GM12878 (cell line): ENCODE results near the gene MGAT4C. TPM values are rescaled to one million over a fixed set of nuclear protein-coding genes. Genes with fewer than 3 reads are reported as not detected.

Experiments used
- ATAC-seq: fragments of 200-7000 bp; cut with Tn5 transposase; 3 replicates; pipeline ENCODE4 v1.9.1; 2020; ENCODE audit warnings: mild to moderate bottlenecking, moderate library complexity
- BruUV-seq: library from RNA; stranded (reverse); fragments of 400-500 nt; replicated peaks from 2 replicates; lab custom pipeline; 2021; lab: Mats Ljungman, UMichigan
- CTCF ChIA-PET: fragments of 300-600 bp; sonication (Branson Sonifier 250); formaldehyde crosslinking; extraction: SDS; loops from one replicate; lab custom pipeline; 2021; ENCODE audit warnings: inconsistent platforms; lab: Yijun Ruan, JAX
- POLR2A ChIA-PET: fragments of 350-600 bp; formaldehyde crosslinking; extraction: SDS; loops from one replicate; lab custom pipeline; 2021; ENCODE audit warnings: inconsistent platforms; lab: Charles Lee
- RAD21 ChIA-PET: fragments of 300-600 bp; sonication (Branson Sonifier 250); formaldehyde crosslinking; loops from one replicate; lab custom pipeline; 2023; ENCODE audit warnings: antibody characterized with exemption; ENCODE audit not compliant: unreplicated experiment; lab: Charles Lee
- SMC1A ChIA-PET: fragments of 300-600 bp; sonication (Branson Sonifier 250); formaldehyde crosslinking; loops from one replicate; lab custom pipeline; 2023; ENCODE audit not compliant: unreplicated experiment, uncharacterized antibody; lab: Charles Lee
- DNase-seq: peaks from one replicate; pipeline ENCODE4 v3.0.0-alpha.2; 2011; ENCODE audit warnings: low read depth, low spot score
- FAIRE-seq: peaks from 3 replicates; lab custom pipeline; 2011; peaks lifted over from hg19 to GRCh38; lab: Jason Lieb, UNC
- H2AFZ ChIP-seq: 2 replicates; pipeline ENCODE4 v1.6.0; 2011; ENCODE audit warnings: low read depth, low read length, control low read depth; ENCODE audit not compliant: control insufficient read depth
- H3K27ac ChIP-seq: 2 replicates; pipeline ENCODE4 v1.5.1; 2011; ENCODE audit warnings: control low read depth; ENCODE audit not compliant: control insufficient read depth, insufficient read depth
- H3K27me3 ChIP-seq, 2 experiments: replicated peaks in 1 of 2; 2 replicates each; pipeline versions ENCODE4 v1.6.0 to v1.6.1; 2011; ENCODE audit warnings: low read length in 1 of 2; ENCODE audit not compliant: control insufficient read depth in 2 of 2, insufficient read depth in 2 of 2
- H3K36me3 ChIP-seq, 2 experiments: 2 replicates each; pipeline ENCODE4 v1.5.1; 2011; ENCODE audit warnings: low read length in 1 of 2; ENCODE audit not compliant: control insufficient read depth in 2 of 2, insufficient read depth in 2 of 2
- H3K4me1 ChIP-seq: 2 replicates; pipeline ENCODE4 v1.6.1; 2011; ENCODE audit warnings: mild to moderate bottlenecking, low read length, moderate library complexity, mixed read lengths; ENCODE audit not compliant: control insufficient read depth, insufficient read depth
- H3K4me2 ChIP-seq: 2 replicates; pipeline ENCODE4 v1.6.0; 2011; ENCODE audit warnings: control low read depth; ENCODE audit not compliant: control insufficient read depth, insufficient read depth
- H3K4me3 ChIP-seq: fragments of 200-600 bp; sonication (generic); 2 replicates; pipeline ENCODE4 v1.5.1; 2016
- H3K79me2 ChIP-seq: 2 replicates; pipeline ENCODE4 v1.6.0; 2011; ENCODE audit warnings: low read length; ENCODE audit not compliant: control insufficient read depth, insufficient read depth
- H3K9ac ChIP-seq: 2 replicates; pipeline ENCODE4 v1.8.0; 2011; ENCODE audit warnings: low read length, control low read depth, mixed read lengths; ENCODE audit not compliant: control insufficient read depth, insufficient read depth
- H3K9me3 ChIP-seq: replicated peaks from 3 replicates; pipeline ENCODE4 v1.5.1; 2011; ENCODE audit warnings: mild to moderate bottlenecking, low read length; ENCODE audit not compliant: control insufficient read depth, insufficient read depth
- H4K20me1 ChIP-seq: 2 replicates; pipeline ENCODE4 v1.6.0; 2011; ENCODE audit not compliant: control insufficient read depth, insufficient read depth
- ASH2L ChIP-seq: fragments of 300-600, 200-600 bp; sonication (generic); IDR thresholded peaks from 2 replicates; pipeline ENCODE4 v1.6.1; 2017; ENCODE audit warnings: low read depth, mild to moderate bottlenecking, borderline replicate concordance
- CBX5 ChIP-seq: sonication (generic); IDR thresholded peaks from 2 replicates; pipeline ENCODE4 v1.6.1; 2016; ENCODE audit warnings: low read depth, moderate library complexity, mild to moderate bottlenecking, inconsistent platforms
- CREM ChIP-seq: IDR thresholded peaks from 2 replicates; pipeline ENCODE4 v1.6.1; 2014; ENCODE audit warnings: antibody characterized with exemption, low read depth
- EED ChIP-seq: sonication (generic); IDR thresholded peaks from 2 replicates; pipeline ENCODE4 v1.6.1; 2016; ENCODE audit warnings: antibody characterized with exemption, low read depth
- EZH2 ChIP-seq: IDR thresholded peaks from 2 replicates; pipeline ENCODE4 v1.6.1; 2012; ENCODE audit warnings: low read depth, mild to moderate bottlenecking, control low read depth, inconsistent platforms, low read length, borderline replicate concordance; ENCODE audit not compliant: control insufficient read depth
- NFYB ChIP-seq: IDR thresholded peaks from 2 replicates; pipeline ENCODE4 v1.6.1; 2011; ENCODE audit warnings: low read depth, mild to moderate bottlenecking, low read length, improper control_type of control experiment, moderate library complexity; ENCODE audit not compliant: insufficient read depth
- PAX8 ChIP-seq: fragments of 450-650 bp; IDR thresholded peaks from 2 replicates; pipeline ENCODE4 v1.6.1; 2017; ENCODE audit warnings: mild to moderate bottlenecking, moderate library complexity
- RFX5 ChIP-seq: IDR thresholded peaks from 2 replicates; pipeline ENCODE4 v1.6.1; 2011; ENCODE audit warnings: low read depth, low read length, improper control_type of control experiment
- SMAD1 ChIP-seq: fragments of 450-650 bp; IDR thresholded peaks from 2 replicates; pipeline ENCODE4 v1.6.1; 2018; ENCODE audit warnings: mild to moderate bottlenecking, low read depth; ENCODE audit not compliant: partially characterized antibody
- TAF1 ChIP-seq: IDR thresholded peaks from 2 replicates; pipeline ENCODE4 v1.6.1; 2011; ENCODE audit warnings: mild to moderate bottlenecking, low read depth, low read length, borderline replicate concordance
- WGBS: methylation state at CpG from one replicate; pipeline ENCODE4 v1.1.6; 2016; ENCODE audit warnings: low lambda C conversion rate; ENCODE audit not compliant: insufficient replicate concordance, insufficient coverage; ENCODE audit errors: missing lambda C conversion rate; 5-methylcytosine and 5-hydroxymethylcytosine counted together
- in situ Hi-C: fragments of 300-500 bp; cut with MboI; formaldehyde crosslinking; loops from 9 replicates; pipeline ENCODE4 v1.14.3; 2018; ENCODE audit warnings: mixed read lengths
- intact Hi-C: fragments of 100-400 bp; cut with micrococcal nuclease; formaldehyde crosslinking; loops from one replicate; pipeline ENCODE4 v1.14.2; 2022; ENCODE audit not compliant: unreplicated experiment
- polyA plus RNA-seq, 11 experiments: library from polyadenylated mRNA; depleted of rRNA in 4 of 11; unstranded in 6 of 11; stranded (reverse) in 5 of 11; fragments of >200 nt; fragmentation: Nextera tagmentation in 4 of 11; fragmentation: Illumina TruSeq in 1 of 11; extraction: Ambion mirVana in 4 of 11; extraction: Trizol in 1 of 11; gene quantifications; 1 replicate in 1 of 11; 2 replicates in 10 of 11; pipeline versions ENCODE4 v1.2.1 to v1.2.3, GENCODE V29; 2011 to 2016; ENCODE audit warnings: inconsistent platforms in 2 of 11, missing spikeins in 2 of 11, low read depth in 1 of 11
- total RNA-seq, 4 experiments: library from RNA; depleted of rRNA in 3 of 4; stranded (reverse); fragments of >200 nt in 3 of 4; fragmentation: Illumina TruSeq in 1 of 4; extraction: Trizol in 1 of 4; gene quantifications; 2 replicates each; pipeline versions ENCODE4 v1.2.1 to v1.2.3, GENCODE V29; 2013 to 2021
- TF ChIP-seq, protein P1 (sequence below): IDR thresholded peaks from 2 replicates; pipeline ENCODE4 v1.6.1; 2011; ENCODE audit warnings: low read depth, mild to moderate bottlenecking, low read length, moderate library complexity, borderline replicate concordance; ENCODE audit errors: extremely low read depth

MGAT4C gene
- total and polyA plus RNA-seq, 10 of the 15 experiments (the other 5 are each of a cell fraction or from before 2014, with no cell fraction given), result not detected

DNA sequence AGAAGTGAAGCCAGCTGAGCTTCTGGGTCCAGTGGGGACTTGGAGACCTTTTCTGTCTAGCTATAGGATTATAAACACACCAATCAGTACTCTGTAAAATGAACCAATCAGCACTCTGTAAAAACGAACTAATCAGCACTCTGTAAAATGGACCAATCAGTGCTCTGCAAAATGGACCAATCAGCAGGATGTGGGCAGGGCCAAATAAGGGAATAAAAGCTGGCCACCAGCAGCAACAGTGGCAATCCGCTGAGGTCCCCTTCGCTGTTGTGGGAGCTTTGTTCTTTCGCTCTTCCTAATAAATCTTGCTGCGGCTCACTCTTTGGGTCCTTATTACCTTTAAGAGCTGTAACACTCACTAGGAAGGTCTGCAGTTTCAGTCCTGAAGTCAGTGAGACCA is 309.8 kb downstream of the MGAT4C start:
- BruUV-seq, result no TSS peak
- Histone ChIP-seq H3K27me3 (no peaks in the 10 kb centered on the region), H4K20me1 (no peaks in the 10 kb centered on the region), H3K79me2 (no peaks in the 10 kb centered on the region), H3K4me2 (no peak overlapping the region), H2AFZ (no peak overlapping the region), H3K9ac (no peak overlapping the region), H3K36me3 (no peaks in the 10 kb centered on the region), H3K9me3 (no peaks in the 10 kb centered on the region), H3K4me3 (no peak overlapping the region), H3K4me1 (no peaks in the 10 kb centered on the region), H3K27ac (no peak overlapping the region)
- FAIRE-seq (no peak), DNase-seq (no peak), ATAC-seq (no peak)
- ChIA-PET RAD21 (no interaction called here), POLR2A (no interaction called here), SMC1A (interaction anchor here (0.6 kb wide), 1 partner anchor 79 kb away, joined by 3 read pairs; no protein-coding TSS in a partner anchor), CTCF (no interaction called here)
- in situ Hi-C loops (no loop called here), intact Hi-C loops (no loop called here)
- WGBS, result 56% methylated on average over 5 of the region's 5 CpGs
- TF ChIP-seq PAX8, result no peak
- no peak for TF ChIP-seq EZH2
- peak; percentile 65; the same call in 1 of the 2 replicates for TF ChIP-seq NFYB

DNA sequence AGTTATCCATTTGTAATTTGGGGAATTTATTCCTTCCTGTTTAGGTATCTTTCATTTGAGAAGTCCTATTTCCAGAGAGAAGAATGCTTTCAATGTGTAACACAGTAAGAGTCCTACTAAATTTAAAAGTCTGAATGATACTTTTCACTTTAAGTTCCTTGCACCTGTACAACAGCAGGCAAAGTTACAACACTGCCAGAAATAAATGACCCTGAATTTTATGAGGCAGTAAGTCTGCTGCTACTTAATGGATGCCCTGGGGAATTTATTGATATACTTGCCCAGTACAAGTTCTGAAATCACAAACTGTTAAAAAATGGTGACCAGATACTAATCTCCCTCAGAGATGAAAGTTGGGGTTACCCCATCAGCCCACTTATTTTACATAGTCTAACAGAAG is 329.0 kb downstream of the MGAT4C start:
- H3K27me3 ChIP-seq, result no peaks in the 10 kb centered on the region
- ChIA-PET SMC1A (interaction anchor here (1.7 kb wide), 1 partner anchor 56 kb away, joined by 5 read pairs; no protein-coding TSS in a partner anchor), CTCF (interaction anchor here (1.5 kb wide), 1 partner anchor 988 kb away, joined by 3 read pairs; no protein-coding TSS in a partner anchor), RAD21 (no interaction called here), POLR2A (no interaction called here)
- no peaks in the 10 kb centered on the region for H4K20me1 ChIP-seq
- no peaks in the 10 kb centered on the region for H3K79me2 ChIP-seq
- no peak for DNase-seq
- no TSS peak for BruUV-seq
- H3K36me3 ChIP-seq, result no peaks in the 10 kb centered on the region
- no peaks in the 10 kb centered on the region for H3K9me3 ChIP-seq
- H3K9ac ChIP-seq, result no peak overlapping the region
- H3K4me2 ChIP-seq, result no peak overlapping the region
- in situ Hi-C loops (no loop called here), intact Hi-C loops (no loop called here)
- TF ChIP-seq ASH2L (no peak), CBX5 (no peak), RFX5 (no peak), CREM (no peak), SMAD1 (no peak), TAF1 (no peak), EED (no peak)
- TF ChIP-seq, protein P1, sequence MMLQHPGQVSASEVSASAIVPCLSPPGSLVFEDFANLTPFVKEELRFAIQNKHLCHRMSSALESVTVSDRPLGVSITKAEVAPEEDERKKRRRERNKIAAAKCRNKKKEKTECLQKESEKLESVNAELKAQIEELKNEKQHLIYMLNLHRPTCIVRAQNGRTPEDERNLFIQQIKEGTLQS, result no peak
- H2AFZ ChIP-seq, result no peak overlapping the region
- H3K4me3 ChIP-seq, result no peak overlapping the region
- no peak for FAIRE-seq
- no peak for ATAC-seq
- no peaks in the 10 kb centered on the region for H3K4me1 ChIP-seq
- no peak overlapping the region for H3K27ac ChIP-seq
